C4-2B (cell line): Measurements from ENCODE around the gene EEF1A1.

Experiments
- ZFX ChIP-seq: fragments of 450-650 bp; IDR thresholded peaks from 2 replicates; pipeline ENCODE4 v1.6.1; 2017
- TF ChIP-seq, protein P1 (sequence below): fragments of 450-650 bp; conservative IDR thresholded peaks from 2 replicates; pipeline ENCODE4 v1.5.1; 2017; ENCODE audit warnings: mild to moderate bottlenecking

DNA sequence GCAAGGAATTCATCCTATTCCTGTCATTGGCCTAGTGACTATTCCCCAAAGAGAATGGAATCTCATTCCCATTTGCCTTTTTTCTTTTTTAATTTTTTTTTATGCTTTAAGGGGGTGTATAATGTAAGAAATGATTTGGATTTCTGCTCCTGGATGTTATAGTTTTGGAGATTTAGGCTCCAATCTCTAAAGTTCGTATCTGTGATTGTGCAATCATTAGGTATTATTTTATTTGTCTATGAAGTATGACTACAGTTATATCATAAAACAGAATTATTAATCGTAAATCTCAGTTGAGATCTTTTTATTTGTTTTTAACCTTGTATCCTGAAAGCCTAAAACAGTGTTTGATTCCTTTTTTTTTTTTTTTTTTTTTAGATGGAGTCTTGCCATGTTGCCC, 41.7 kb upstream of the EEF1A1 start:
- TF ChIP-seq, protein P1, sequence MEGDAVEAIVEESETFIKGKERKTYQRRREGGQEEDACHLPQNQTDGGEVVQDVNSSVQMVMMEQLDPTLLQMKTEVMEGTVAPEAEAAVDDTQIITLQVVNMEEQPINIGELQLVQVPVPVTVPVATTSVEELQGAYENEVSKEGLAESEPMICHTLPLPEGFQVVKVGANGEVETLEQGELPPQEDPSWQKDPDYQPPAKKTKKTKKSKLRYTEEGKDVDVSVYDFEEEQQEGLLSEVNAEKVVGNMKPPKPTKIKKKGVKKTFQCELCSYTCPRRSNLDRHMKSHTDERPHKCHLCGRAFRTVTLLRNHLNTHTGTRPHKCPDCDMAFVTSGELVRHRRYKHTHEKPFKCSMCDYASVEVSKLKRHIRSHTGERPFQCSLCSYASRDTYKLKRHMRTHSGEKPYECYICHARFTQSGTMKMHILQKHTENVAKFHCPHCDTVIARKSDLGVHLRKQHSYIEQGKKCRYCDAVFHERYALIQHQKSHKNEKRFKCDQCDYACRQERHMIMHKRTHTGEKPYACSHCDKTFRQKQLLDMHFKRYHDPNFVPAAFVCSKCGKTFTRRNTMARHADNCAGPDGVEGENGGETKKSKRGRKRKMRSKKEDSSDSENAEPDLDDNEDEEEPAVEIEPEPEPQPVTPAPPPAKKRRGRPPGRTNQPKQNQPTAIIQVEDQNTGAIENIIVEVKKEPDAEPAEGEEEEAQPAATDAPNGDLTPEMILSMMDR: no peak
- TF ChIP-seq ZFX: no peak
